Activated CD8-positive, alpha-beta memory T cell treated with anti-CD3 and anti-CD28 coated beads for 24 hours (primary cell): Measurements from ENCODE around the gene LRRC41.
"Not testable (repeated sequence)": the region's sequence is repeated elsewhere in the genome, so short reads cannot be mapped to it uniquely, and the experiment has no call there.

ENCODE experiments used
- DNase-seq: peaks from one replicate; pipeline ENCODE4 v3.0.0-alpha.2; 2020

LRRC41 gene

GRCh38 chr1:46303038-46303871, at the start of gene LRRC41, which contains the start of gene UQCRH:
TSS of gene LRRC41 (minus strand) at chr1:46303616. CDS start at chr1:46303322, 294 bp downstream.
TSS of gene UQCRH (plus strand) at chr1:46303698. CDS start at chr1:46303767, 69 bp downstream.
- peak; percentile 98 for DNase-seq

GRCh38 chr1:46352363-46352762, 48.9 kb upstream of the LRRC41 start:
- no peak for DNase-seq

- no peak for DNase-seq
Measured at GRCh38 chr1:46345281-46345680, 41.9 kb upstream of the LRRC41 start.

GRCh38 chr1:46344481-46344880, 41.1 kb upstream of the LRRC41 start:
- no peak for DNase-seq

GRCh38 chr1:46343705-46344104, 40.3 kb upstream of the LRRC41 start:
- DNase-seq: no peak

GRCh38 chr1:46343351-46343695, 39.9 kb upstream of the LRRC41 start:
- DNase-seq: no peak

GRCh38 chr1:46342677-46343350, 39.4 kb upstream of the LRRC41 start:
- no peak for DNase-seq

- no peak for DNase-seq
Measured at GRCh38 chr1:46342084-46342656, 38.8 kb upstream of the LRRC41 start.

- no peak for DNase-seq
Measured at GRCh38 chr1:46341222-46342083, 38.0 kb upstream of the LRRC41 start.

- DNase-seq: peak; percentile 91
Measured at GRCh38 chr1:46340404-46341221, 37.2 kb upstream of the LRRC41 start, which contains the start of gene NSUN4. TSS of gene NSUN4 (plus strand) at chr1:46340807. CDS start at chr1:46340827, 20 bp downstream.

- not testable (repeated sequence) for DNase-seq
Measured at GRCh38 chr1:46337409-46337808, 34.0 kb upstream of the LRRC41 start.

- no peak for DNase-seq
Measured at GRCh38 chr1:46335081-46335480, 31.7 kb upstream of the LRRC41 start.

GRCh38 chr1:46334030-46334384, 30.6 kb upstream of the LRRC41 start:
- DNase-seq: no peak

- no peak for DNase-seq
Measured at GRCh38 chr1:46333300-46334029, 30.0 kb upstream of the LRRC41 start.

GRCh38 chr1:46331786-46332540, 28.5 kb upstream of the LRRC41 start:
- DNase-seq: not testable (repeated sequence)

- DNase-seq: not testable (repeated sequence)
Measured at GRCh38 chr1:46330381-46330780, 27.0 kb upstream of the LRRC41 start.

GRCh38 chr1:46329807-46330206, 26.4 kb upstream of the LRRC41 start:
- DNase-seq: not testable (repeated sequence)

GRCh38 chr1:46328182-46328581, 24.8 kb upstream of the LRRC41 start:
- not testable (repeated sequence) for DNase-seq

- not testable (repeated sequence) for DNase-seq
Measured at GRCh38 chr1:46325285-46326076, 22.1 kb upstream of the LRRC41 start.
